Effector memory CD8-positive, alpha-beta T cell (primary cell): ENCODE measurements around the gene ANKRD11.
"Not testable (repeated sequence)": the region's sequence is repeated elsewhere in the genome, so short reads cannot be mapped to it uniquely, and the experiment has no call there.

Source experiments
- ATAC-seq: fragments of 150-1000 bp; cut with Tn5 transposase; replicated peaks from 2 replicates; pipeline ENCODE4 v1.10.0; 2021; ENCODE audit warnings: mild to moderate bottlenecking, moderate library complexity
- DNase-seq, 3 experiments: peaks; one replicate each; pipeline ENCODE4 v3.0.0; 2021
- H3K27ac Mint-ChIP-seq, 2 donors: one replicate each; pipeline ENCODE4 v1.8.0; 2022; ENCODE audit warnings: mild to moderate bottlenecking in 2 of 2, mixed read lengths in 2 of 2, moderate library complexity in 2 of 2
- H3K27me3 Mint-ChIP-seq, 2 donors: one replicate each; pipeline ENCODE4 v1.8.0; 2022; ENCODE audit warnings: mixed read lengths in 2 of 2
- H3K36me3 Mint-ChIP-seq: one replicate; pipeline ENCODE4 v1.8.0; 2022; ENCODE audit warnings: mild to moderate bottlenecking, moderate library complexity, mixed read lengths; ENCODE audit not compliant: insufficient read depth
- H3K4me1 Mint-ChIP-seq, 2 donors: one replicate each; pipeline ENCODE4 v1.8.0; 2022; ENCODE audit warnings: low read depth in 2 of 2, mixed read lengths in 2 of 2
- H3K4me3 Mint-ChIP-seq, 2 donors: one replicate each; pipeline ENCODE4 v1.8.0; 2022; ENCODE audit warnings: mild to moderate bottlenecking in 2 of 2, mixed read lengths in 2 of 2, moderate library complexity in 2 of 2
- H3K9me3 Mint-ChIP-seq, 2 donors: one replicate each; pipeline ENCODE4 v1.8.0; 2022; ENCODE audit warnings: mixed read lengths in 2 of 2

Gene ANKRD11

DNA sequence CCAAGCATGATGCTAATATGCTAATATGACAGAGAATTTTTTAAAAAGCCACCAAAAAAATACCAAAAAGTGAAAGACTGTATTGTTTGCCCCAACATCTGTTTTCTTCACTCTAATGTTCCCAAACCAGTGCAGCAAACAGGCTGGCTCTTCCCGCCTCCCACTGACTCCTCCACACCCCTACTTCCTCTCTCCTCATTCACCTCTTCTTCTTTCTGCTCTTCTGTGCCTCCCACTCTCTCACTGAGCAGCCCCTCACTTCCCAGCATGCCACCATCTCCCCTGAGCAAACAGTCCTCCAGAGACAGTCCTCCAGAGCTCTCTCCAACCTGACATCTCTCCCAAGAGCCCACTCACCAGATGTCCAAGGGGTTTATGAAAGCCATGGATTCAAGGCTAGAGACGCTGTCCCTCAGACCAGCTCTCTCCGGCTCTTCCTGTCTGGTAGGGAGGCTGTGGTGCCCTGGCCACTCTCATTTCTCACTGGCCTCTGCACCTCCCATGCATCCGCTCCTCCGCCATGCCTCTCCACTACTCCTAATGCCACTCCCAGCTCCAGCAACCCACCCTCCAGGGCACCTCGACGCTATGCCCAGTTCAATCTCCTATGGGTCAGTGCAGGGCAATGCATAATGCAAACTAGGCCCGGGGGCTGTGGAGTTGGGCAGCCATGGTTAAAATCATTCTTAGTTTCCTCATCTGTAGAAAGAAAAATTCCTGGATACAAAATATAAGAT is 52.9 kb downstream of the ANKRD11 start:
- no peak for DNase-seq

GRCh38 chr16:89436366-89436765 is 54.0 kb downstream of the ANKRD11 start:
- H3K27ac Mint-ChIP-seq = peak overlapping the region in 1 of 2 donors; percentile 90
- H3K9me3 Mint-ChIP-seq = no peaks in the 10 kb centered on the region
- no peaks in the 10 kb centered on the region for H3K27me3 Mint-ChIP-seq
- H3K4me1 Mint-ChIP-seq = peaks cover 55 to 57% of the 10 kb centered on the region in 2 donors
- no peak for ATAC-seq
- no peak for DNase-seq
- H3K36me3 Mint-ChIP-seq = peaks cover 43% of the 10 kb centered on the region
- no peak overlapping the region for H3K4me3 Mint-ChIP-seq

More for the DNA sequence above, 52.9 kb downstream of the ANKRD11 start:
- no peaks in the 10 kb centered on the region for H3K27me3 Mint-ChIP-seq
- no peaks in the 10 kb centered on the region for H3K9me3 Mint-ChIP-seq
- ATAC-seq = no peak
- H3K36me3 Mint-ChIP-seq = peaks cover 49% of the 10 kb centered on the region
- H3K27ac Mint-ChIP-seq = peak overlapping the region; percentile 52 to 90
- H3K4me1 Mint-ChIP-seq = peaks cover 63 to 66% of the 10 kb centered on the region in 2 donors
- peak overlapping the region; percentile 24 to 60 for H3K4me3 Mint-ChIP-seq

GRCh38 chr16:89435059-89435458 is 55.3 kb downstream of the ANKRD11 start:
- not testable (repeated sequence) for DNase-seq, H3K27me3 Mint-ChIP-seq, H3K9me3 Mint-ChIP-seq, H3K4me3 Mint-ChIP-seq
- ATAC-seq = peak; percentile 2
- H3K27ac Mint-ChIP-seq = peak overlapping the region in 1 of 2 donors; percentile 90
- peaks cover 30% of the 10 kb centered on the region for H3K36me3 Mint-ChIP-seq
- peaks cover 45 to 46% of the 10 kb centered on the region in 2 donors for H3K4me1 Mint-ChIP-seq

DNA sequence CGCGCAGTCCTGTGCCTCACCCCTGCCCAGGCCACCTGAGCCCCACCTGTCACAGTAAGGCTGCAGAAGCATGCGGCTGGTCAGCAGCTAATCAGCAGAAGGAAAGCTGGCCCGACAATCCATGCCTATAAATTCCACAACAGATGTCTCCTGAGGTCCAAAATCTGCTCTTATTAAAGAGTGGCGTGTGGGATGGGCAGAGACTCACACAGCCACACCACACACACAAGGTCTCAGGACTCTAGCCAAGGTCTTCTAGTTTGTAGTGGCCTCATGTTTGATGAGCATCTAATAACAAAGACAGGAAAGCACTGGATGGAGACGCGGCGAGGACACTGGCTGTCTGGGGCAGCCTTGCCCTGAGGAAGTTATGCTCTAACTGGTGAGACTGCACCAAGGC is 55.9 kb downstream of the ANKRD11 start:
- Mint-ChIP-seq H3K27me3 (no peaks in the 10 kb centered on the region), H3K27ac (no peak overlapping the region), H3K36me3 (peaks cover 29% of the 10 kb centered on the region), H3K9me3 (no peaks in the 10 kb centered on the region), H3K4me3 (no peak overlapping the region), H3K4me1 (peaks cover 40% of the 10 kb centered on the region in 2 donors)
- ATAC-seq (no peak), DNase-seq (no peak)

GRCh38 chr16:89433363-89433984 is 56.9 kb downstream of the ANKRD11 start:
- H3K27me3 Mint-ChIP-seq, H3K4me3 Mint-ChIP-seq, ATAC-seq, DNase-seq, H3K9me3 Mint-ChIP-seq, H3K27ac Mint-ChIP-seq: not testable (repeated sequence)
- Mint-ChIP-seq H3K4me1 (peaks cover 33 to 39% of the 10 kb centered on the region in 2 donors), H3K36me3 (peaks cover 29% of the 10 kb centered on the region)

DNA sequence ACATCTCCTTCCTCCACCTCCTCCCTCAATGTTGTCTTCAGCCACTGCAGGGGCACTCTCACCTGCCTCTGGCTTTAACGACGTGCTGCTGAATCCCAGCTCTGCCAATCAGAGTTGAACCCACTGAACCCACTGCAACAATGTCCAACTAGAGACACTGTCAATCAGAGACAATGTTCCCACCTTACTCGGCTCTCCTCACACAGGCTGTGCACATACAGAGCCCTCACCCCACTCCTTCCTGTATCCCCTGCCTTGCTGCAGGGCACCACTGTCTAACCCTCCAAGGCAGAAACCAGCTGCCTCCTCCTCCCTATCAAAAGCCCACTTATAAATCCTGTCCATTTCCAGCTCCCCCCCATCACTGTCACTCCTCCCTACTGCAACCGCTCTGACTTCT is 58.7 kb downstream of the ANKRD11 start:
- ATAC-seq = peak; percentile 31

GRCh38 chr16:89431158-89431584 is 59.2 kb downstream of the ANKRD11 start:
- DNase-seq = no peak
- no peak for ATAC-seq
- H3K36me3 Mint-ChIP-seq = peaks cover 36% of the 10 kb centered on the region
- H3K4me3 Mint-ChIP-seq = no peak overlapping the region
- no peaks in the 10 kb centered on the region for H3K9me3 Mint-ChIP-seq
- H3K27ac Mint-ChIP-seq = no peak overlapping the region
- peaks cover 25 to 34% of the 10 kb centered on the region in 2 donors for H3K4me1 Mint-ChIP-seq
- no peaks in the 10 kb centered on the region for H3K27me3 Mint-ChIP-seq

More for the DNA sequence above, 58.7 kb downstream of the ANKRD11 start:
- H3K36me3 Mint-ChIP-seq = peaks cover 33% of the 10 kb centered on the region
- no peak overlapping the region for H3K4me3 Mint-ChIP-seq
- H3K27ac Mint-ChIP-seq = no peak overlapping the region
- no peaks in the 10 kb centered on the region for H3K9me3 Mint-ChIP-seq
- peaks cover 24 to 33% of the 10 kb centered on the region in 2 donors for H3K4me1 Mint-ChIP-seq
- no peaks in the 10 kb centered on the region for H3K27me3 Mint-ChIP-seq
- DNase-seq = no peak

DNA sequence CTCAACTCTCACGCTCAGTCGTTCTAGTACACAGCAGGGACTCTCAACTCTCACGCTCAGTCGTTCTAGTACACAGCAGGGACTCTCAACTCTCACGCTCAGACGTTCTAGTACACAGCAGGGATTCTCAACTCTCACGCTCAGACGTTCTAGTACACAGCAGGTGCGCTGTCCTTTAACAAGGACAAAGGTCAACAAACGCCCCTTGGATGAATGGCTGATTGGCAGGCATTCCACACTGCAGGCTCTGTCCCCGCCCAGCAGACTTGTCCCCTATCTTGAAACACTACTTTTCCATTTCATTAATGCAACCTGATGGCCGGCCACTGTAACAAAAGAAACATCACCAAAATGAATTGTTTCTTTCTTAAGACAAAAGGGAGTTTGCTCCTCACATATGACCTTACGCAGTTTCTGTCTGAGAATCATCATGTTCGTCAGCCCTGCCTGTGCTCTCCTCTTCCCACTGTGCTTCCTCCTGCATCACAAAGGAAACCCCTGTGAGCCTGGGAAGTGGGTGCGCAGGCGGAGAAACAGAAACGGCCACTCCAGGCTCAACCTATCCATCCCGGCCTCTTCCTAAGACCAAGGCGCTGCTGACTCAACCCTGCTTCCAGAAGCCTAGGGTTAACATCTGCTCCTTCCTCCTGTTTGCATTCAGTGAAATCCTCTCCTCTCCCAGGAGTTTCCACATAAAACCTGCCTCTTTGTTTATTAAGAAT is 59.8 kb downstream of the ANKRD11 start:
- ATAC-seq = no peak
- no peaks in the 10 kb centered on the region for H3K27me3 Mint-ChIP-seq
- H3K4me1 Mint-ChIP-seq = peaks cover 25 to 32% of the 10 kb centered on the region in 2 donors
- peaks cover 36% of the 10 kb centered on the region for H3K36me3 Mint-ChIP-seq
- H3K9me3 Mint-ChIP-seq = no peaks in the 10 kb centered on the region
- H3K4me3 Mint-ChIP-seq = no peak overlapping the region
- DNase-seq = no peak
- no peak overlapping the region for H3K27ac Mint-ChIP-seq

GRCh38 chr16:89428605-89429004 is 61.8 kb downstream of the ANKRD11 start:
- peak overlapping the region in 1 of 2 donors; percentile 44 for H3K27ac Mint-ChIP-seq
- H3K36me3 Mint-ChIP-seq = peaks cover 41% of the 10 kb centered on the region
- not testable (repeated sequence) for H3K27me3 Mint-ChIP-seq, H3K4me3 Mint-ChIP-seq, ATAC-seq, DNase-seq, H3K9me3 Mint-ChIP-seq
- peaks cover 33 to 38% of the 10 kb centered on the region in 2 donors for H3K4me1 Mint-ChIP-seq

GRCh38 chr16:89426736-89427530 is 63.4 kb downstream of the ANKRD11 start:
- DNase-seq (no peak), ATAC-seq (no peak)
- Mint-ChIP-seq H3K27ac (peak overlapping the region in 1 of 2 donors; percentile 66), H3K36me3 (peaks cover 51% of the 10 kb centered on the region), H3K27me3 (no peaks in the 10 kb centered on the region), H3K4me3 (peak overlapping the region in 1 of 2 donors; percentile 6), H3K9me3 (no peaks in the 10 kb centered on the region), H3K4me1 (peaks cover 48 to 52% of the 10 kb centered on the region in 2 donors)

DNA sequence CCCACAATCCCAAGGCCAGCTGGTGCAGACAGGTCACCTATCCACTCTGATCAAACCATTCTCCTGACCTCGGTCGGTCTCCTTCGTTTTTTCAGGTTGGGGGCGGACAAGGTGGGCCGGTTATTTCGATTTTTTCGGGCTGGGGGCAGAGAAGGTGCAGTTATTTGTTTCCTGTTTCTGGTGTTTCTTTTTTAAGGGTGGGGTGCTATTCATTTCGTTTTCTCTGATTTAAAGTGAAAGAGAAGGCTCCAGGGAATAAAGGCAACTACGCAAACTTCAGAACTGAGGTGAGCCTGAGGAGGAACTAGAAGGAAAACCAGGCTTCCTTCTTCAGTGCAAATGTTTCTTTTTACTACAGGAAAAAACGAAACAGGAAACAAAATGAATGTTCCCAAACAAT is 64.8 kb downstream of the ANKRD11 start:
- no peak overlapping the region for H3K4me3 Mint-ChIP-seq
- no peak for ATAC-seq

DNA sequence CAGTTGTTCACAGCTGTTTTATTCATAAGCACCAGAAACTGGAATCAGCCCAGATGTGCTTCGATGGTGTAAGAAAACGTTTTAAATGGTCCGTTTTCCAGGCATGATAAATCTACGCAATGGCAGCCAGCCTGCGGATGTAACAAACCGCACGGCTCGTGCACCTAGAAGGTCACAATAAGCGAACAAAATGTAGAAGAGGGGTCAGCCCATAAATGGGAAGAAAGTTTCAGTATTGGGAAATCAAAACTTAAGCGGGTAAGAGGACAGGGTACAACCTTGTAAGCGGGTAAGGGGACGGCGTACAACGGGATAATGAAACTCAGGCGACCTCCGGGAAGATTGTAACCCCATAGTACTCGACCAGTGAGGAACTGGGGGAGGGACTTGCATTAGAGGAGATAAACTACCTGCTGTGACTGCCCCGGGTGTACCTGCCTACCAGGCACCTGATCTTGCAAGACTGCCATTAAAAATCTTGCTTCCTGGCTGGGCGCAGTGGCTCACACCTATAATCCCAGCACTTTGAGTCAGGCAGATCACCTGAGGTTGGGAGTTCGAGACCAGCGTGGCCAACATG is 66.6 kb downstream of the ANKRD11 start:
- H3K36me3 Mint-ChIP-seq = peaks cover 72% of the 10 kb centered on the region

More for the DNA sequence above, 64.8 kb downstream of the ANKRD11 start:
- Mint-ChIP-seq H3K4me1 (peaks cover 54 to 60% of the 10 kb centered on the region in 2 donors), H3K27me3 (no peaks in the 10 kb centered on the region), H3K36me3 (peaks cover 56% of the 10 kb centered on the region), H3K9me3 (no peaks in the 10 kb centered on the region), H3K27ac (peak overlapping the region; percentile 53 to 54)
- no peak for DNase-seq

More for the DNA sequence above, 66.6 kb downstream of the ANKRD11 start:
- H3K9me3 Mint-ChIP-seq = no peaks in the 10 kb centered on the region
- DNase-seq (no peak), ATAC-seq (no peak)
- peak overlapping the region; percentile 60 to 77 for H3K27ac Mint-ChIP-seq
- H3K27me3 Mint-ChIP-seq = no peaks in the 10 kb centered on the region
- peak overlapping the region in 1 of 2 donors; percentile 68 for H3K4me3 Mint-ChIP-seq
- peaks cover 60 to 68% of the 10 kb centered on the region in 2 donors for H3K4me1 Mint-ChIP-seq
